Stimulated activated CD4-positive, alpha-beta T cell treated with anti-CD3 and anti-CD28 coated beads, TNF-alpha, amount 100 ng/mL, for 24 hours (primary cell): ENCODE data around the gene PDCD10.

ENCODE experiments used
- DNase-seq, 3 experiments: peaks; one replicate each; pipeline ENCODE4 v3.0.0-alpha.2; 2020; ENCODE audit warnings: low read depth in 3 of 3

Gene PDCD10

GRCh38 chr3:167684388-167684993 is 50.2 kb downstream of the PDCD10 start:
- DNase-seq, result peak in 2 of 3 experiments; percentile 12 to 37

GRCh38 chr3:167679526-167679925 is 55.2 kb downstream of the PDCD10 start:
- DNase-seq, result no peak

- no peak for DNase-seq
Observed at GRCh38 chr3:167675848-167676247, 58.8 kb downstream of the PDCD10 start.

- no peak for DNase-seq
Observed at GRCh38 chr3:167673221-167673620, 61.5 kb downstream of the PDCD10 start.

- no peak for DNase-seq
Observed at GRCh38 chr3:167671878-167672427, 62.7 kb downstream of the PDCD10 start.

GRCh38 chr3:167669699-167670098 is 65.0 kb downstream of the PDCD10 start:
- no peak for DNase-seq

- no peak for DNase-seq
Observed at GRCh38 chr3:167668651-167669050, 66.0 kb downstream of the PDCD10 start.

GRCh38 chr3:167666563-167666962 is 68.1 kb downstream of the PDCD10 start:
- no peak for DNase-seq

GRCh38 chr3:167662919-167663400 is 71.7 kb downstream of the PDCD10 start:
- DNase-seq, result no peak

GRCh38 chr3:167657684-167658225 is 76.9 kb downstream of the PDCD10 start:
- DNase-seq, result no peak

- no peak for DNase-seq
Observed at GRCh38 chr3:167656821-167657220, 77.9 kb downstream of the PDCD10 start.

GRCh38 chr3:167653760-167654159 is 80.9 kb downstream of the PDCD10 start, which contains the start of gene WDR49:
TSS of gene WDR49 (minus strand) at chr3:167653942. CDS start at chr3:167653425, 517 bp downstream.
- no peak for DNase-seq

GRCh38 chr3:167653155-167653554 is 81.5 kb downstream of the PDCD10 start:
- no peak for DNase-seq

GRCh38 chr3:167651826-167652225 is 82.9 kb downstream of the PDCD10 start:
- no peak for DNase-seq

GRCh38 chr3:167650459-167650858 is 84.2 kb downstream of the PDCD10 start:
- DNase-seq, result no peak

GRCh38 chr3:167649746-167650145 is 84.9 kb downstream of the PDCD10 start:
- no peak for DNase-seq

GRCh38 chr3:167644611-167645010 is 90.1 kb downstream of the PDCD10 start:
- no peak for DNase-seq
